Chondrocyte (in vitro differentiated cells): Measurements from ENCODE around the gene AFF1. TPM values are rescaled to one million over a fixed set of nuclear protein-coding genes. Genes with fewer than 3 reads are reported as not detected.
A peak's percentile ranks its signal among the peaks of the same experiment; 100 is the strongest.

Source experiments
- DNase-seq: peaks from one replicate; pipeline ENCODE4 v3.0.0; 2021; ENCODE audit warnings: mixed read lengths, low spot score
- H3K27ac Mint-ChIP-seq: one replicate; pipeline ENCODE4 v1.8.0; 2021; ENCODE audit warnings: mild to moderate bottlenecking, moderate library complexity, mixed read lengths; ENCODE audit not compliant: unreplicated experiment
- H3K27me3 Mint-ChIP-seq: 2 replicates; pipeline ENCODE4 v1.8.0; 2021; ENCODE audit warnings: low read depth, mixed read lengths
- H3K36me3 Mint-ChIP-seq: 2 replicates; pipeline ENCODE4 v1.8.0; 2021; ENCODE audit warnings: low read depth, mixed read lengths
- H3K4me1 Mint-ChIP-seq: 2 replicates; pipeline ENCODE4 v1.8.0; 2021; ENCODE audit warnings: low read depth, mild to moderate bottlenecking, mixed read lengths
- H3K4me3 Mint-ChIP-seq: one replicate; pipeline ENCODE4 v1.8.0; 2021; ENCODE audit warnings: mild to moderate bottlenecking, moderate library complexity, mixed read lengths; ENCODE audit not compliant: unreplicated experiment
- H3K9me3 Mint-ChIP-seq: 2 replicates; pipeline ENCODE4 v1.8.0; 2021; ENCODE audit warnings: low read depth, mixed read lengths
- total RNA-seq: library from RNA; stranded (reverse); gene quantifications from 3 replicates; pipeline ENCODE4 v1.2.1, GENCODE V29; 2021
- TF ChIP-seq, protein P1 (sequence below): fragments of 200-600 bp; sonication (generic); IDR thresholded peaks from 2 replicates; pipeline ENCODE4 v1.5.0; 2021; ENCODE audit warnings: antibody characterized with exemption, mild to moderate bottlenecking, moderate library complexity

The AFF1 gene
- total RNA-seq, 1 donor from 2014 or later: 25.9 TPM

DNA sequence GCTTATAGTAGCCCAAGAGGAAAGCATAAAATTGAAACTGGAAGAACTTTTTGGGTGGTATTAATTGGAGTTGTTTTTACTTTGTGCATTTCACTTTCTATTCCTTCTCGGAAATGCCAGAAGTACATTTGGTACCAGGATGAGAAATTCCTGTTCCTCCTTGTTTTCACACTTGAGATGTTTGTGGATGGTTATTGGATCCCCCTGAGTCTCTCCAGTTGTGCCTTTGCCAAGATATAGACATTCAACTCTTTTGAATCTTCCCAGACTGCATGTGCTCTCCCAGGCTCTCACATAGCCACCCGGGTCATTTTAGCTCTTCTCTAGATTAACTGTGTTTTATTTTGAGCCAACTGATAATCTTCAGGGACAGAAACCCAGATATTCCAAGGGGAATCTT is 120.5 kb downstream of the AFF1 start:
- Mint-ChIP-seq H3K9me3 (no peaks in the 10 kb centered on the region), H3K27ac (peak overlapping the region; percentile 86), H3K4me3 (no peak overlapping the region), H3K36me3 (peaks cover 5% of the 10 kb centered on the region), H3K27me3 (no peaks in the 10 kb centered on the region), H3K4me1 (peaks cover 52% of the 10 kb centered on the region)
- no peak for DNase-seq
- TF ChIP-seq, protein P1, sequence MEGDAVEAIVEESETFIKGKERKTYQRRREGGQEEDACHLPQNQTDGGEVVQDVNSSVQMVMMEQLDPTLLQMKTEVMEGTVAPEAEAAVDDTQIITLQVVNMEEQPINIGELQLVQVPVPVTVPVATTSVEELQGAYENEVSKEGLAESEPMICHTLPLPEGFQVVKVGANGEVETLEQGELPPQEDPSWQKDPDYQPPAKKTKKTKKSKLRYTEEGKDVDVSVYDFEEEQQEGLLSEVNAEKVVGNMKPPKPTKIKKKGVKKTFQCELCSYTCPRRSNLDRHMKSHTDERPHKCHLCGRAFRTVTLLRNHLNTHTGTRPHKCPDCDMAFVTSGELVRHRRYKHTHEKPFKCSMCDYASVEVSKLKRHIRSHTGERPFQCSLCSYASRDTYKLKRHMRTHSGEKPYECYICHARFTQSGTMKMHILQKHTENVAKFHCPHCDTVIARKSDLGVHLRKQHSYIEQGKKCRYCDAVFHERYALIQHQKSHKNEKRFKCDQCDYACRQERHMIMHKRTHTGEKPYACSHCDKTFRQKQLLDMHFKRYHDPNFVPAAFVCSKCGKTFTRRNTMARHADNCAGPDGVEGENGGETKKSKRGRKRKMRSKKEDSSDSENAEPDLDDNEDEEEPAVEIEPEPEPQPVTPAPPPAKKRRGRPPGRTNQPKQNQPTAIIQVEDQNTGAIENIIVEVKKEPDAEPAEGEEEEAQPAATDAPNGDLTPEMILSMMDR: no peak

DNA sequence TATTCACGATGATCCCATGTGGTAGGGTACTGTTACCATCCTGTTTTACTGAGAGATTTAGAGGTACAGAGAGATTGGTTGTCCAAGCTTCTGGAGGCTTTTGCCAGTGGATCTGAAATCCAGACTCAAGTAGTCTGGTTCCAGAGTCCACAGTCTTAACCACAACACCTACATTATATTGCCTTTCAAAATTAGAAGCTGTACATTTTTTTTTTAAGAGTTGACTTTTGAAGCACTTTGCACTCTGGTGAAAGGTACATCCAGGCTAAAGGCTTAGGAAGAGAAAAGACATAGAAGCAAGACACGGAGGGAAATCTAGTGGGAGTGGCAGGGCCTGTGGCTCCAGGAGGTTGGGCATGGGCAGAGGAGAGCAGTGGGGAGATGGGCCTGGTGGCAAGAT is 122.1 kb downstream of the AFF1 start:
- Mint-ChIP-seq H3K36me3 (peaks cover 1% of the 10 kb centered on the region), H3K4me1 (peaks cover 53% of the 10 kb centered on the region)

DNA sequence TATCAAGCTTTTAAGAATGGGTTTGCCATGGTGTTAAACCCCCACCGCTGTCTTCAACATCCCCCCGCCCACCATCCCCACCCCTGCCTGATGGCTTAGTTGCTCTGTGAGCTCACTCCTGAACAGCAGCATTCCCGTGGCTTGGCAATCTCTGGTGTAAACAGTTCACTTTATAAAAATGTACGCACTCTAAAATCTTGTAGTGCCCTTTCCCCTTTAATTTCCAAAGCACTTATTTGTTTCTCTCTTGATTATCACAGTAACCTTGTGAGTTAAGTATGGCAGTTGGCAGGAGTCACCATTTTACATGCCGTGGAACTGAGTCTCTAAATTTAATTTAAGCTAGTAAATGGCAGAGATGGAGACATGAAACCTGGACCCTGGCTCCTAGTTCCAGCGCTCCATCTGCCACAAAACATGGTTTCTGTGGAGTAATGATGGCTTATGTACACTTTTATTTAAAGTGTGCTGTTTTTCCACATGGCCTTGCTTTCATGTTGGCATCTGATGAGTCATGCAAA is 123.1 kb downstream of the AFF1 start:
- peaks cover 1% of the 10 kb centered on the region for H3K36me3 Mint-ChIP-seq
- no peak overlapping the region for H3K4me3 Mint-ChIP-seq
- no peak overlapping the region for H3K27ac Mint-ChIP-seq
- no peak for DNase-seq
- TF ChIP-seq, protein P1: no peak
- peaks cover 53% of the 10 kb centered on the region for H3K4me1 Mint-ChIP-seq
- no peaks in the 10 kb centered on the region for H3K27me3 Mint-ChIP-seq
- no peaks in the 10 kb centered on the region for H3K9me3 Mint-ChIP-seq

More for the DNA sequence above, 122.1 kb downstream of the AFF1 start:
- TF ChIP-seq, protein P1: no peak
- Mint-ChIP-seq H3K27me3 (no peaks in the 10 kb centered on the region), H3K9me3 (no peaks in the 10 kb centered on the region), H3K4me3 (no peak overlapping the region), H3K27ac (no peak overlapping the region)
- no peak for DNase-seq

DNA sequence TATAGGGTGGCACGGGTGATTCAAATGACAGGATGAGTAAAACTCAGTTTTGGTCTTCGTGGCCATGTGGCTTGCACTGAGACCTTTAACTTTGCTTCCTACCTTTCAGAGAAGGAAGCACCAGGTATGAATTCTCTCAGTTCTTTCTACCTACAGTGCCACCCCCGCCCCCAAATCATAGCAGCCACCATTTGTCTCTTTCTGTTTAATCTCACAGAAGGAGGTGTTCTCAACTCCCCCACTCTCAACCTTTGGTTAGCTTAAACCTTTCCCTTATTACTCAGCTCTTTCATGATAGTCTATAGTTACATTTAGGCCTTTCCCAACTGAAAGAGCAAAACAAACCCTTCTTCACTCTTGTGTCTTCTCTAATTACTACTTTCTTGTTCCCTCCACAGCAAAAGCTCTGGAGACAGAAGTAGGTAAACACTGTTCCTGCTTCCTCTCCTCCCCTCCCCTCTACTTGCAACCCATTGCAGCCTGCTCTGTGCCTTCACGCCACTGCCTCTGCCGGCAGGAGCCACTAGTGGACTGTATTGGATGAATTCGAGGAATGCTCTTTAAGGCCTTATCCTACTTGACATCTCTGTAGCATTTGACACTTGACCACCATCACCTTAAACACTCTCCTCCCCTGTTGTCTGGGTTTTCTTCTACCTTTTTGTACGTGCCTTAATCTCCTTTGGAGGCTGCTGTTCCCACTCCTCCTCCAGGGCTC is 123.7 kb downstream of the AFF1 start:
- TF ChIP-seq, protein P1: no peak
- Mint-ChIP-seq H3K4me1 (peaks cover 51% of the 10 kb centered on the region), H3K9me3 (no peaks in the 10 kb centered on the region), H3K4me3 (no peak overlapping the region), H3K36me3 (peaks cover 1% of the 10 kb centered on the region), H3K27ac (no peak overlapping the region), H3K27me3 (no peaks in the 10 kb centered on the region)
- no peak for DNase-seq

DNA sequence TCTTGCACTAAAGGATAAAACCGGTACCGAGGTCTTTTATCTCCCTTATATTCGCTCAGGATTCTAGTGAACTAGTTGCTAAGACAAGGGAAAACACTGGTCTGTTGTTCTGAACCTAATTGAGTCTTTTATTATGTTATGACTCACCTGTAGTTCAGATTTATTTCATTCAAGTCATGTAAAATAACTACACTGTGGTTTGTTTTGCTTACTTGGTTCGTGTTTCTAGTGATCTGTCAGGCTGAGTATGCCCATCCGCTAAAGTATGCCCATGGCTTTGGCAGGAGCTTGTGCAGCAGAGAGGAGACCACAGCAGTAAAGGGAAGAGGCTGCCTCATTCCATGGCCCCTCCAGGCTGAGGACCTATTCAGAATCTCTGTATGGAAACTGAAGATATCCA is 126.1 kb downstream of the AFF1 start:
- no peaks in the 10 kb centered on the region for H3K27me3 Mint-ChIP-seq

More for the DNA sequence above, 126.1 kb downstream of the AFF1 start:
- peaks cover 29% of the 10 kb centered on the region for H3K4me1 Mint-ChIP-seq
- no peak for DNase-seq
- H3K9me3 Mint-ChIP-seq: no peaks in the 10 kb centered on the region
- peak overlapping the region; percentile 63 for H3K27ac Mint-ChIP-seq
- no peak overlapping the region for H3K4me3 Mint-ChIP-seq
- TF ChIP-seq, protein P1: no peak
- peaks cover 5% of the 10 kb centered on the region for H3K36me3 Mint-ChIP-seq
